Measurements from ENCODE around the gene HIF1A. TPM values are rescaled to one million over a fixed set of nuclear protein-coding genes. Genes with fewer than 3 reads are reported as not detected.

HIF1A gene
- total and polyA plus RNA-seq, 2 of the 13 experiments (the other 11 are each of a cell fraction or from before 2014, with no cell fraction given): 41.0 to 126 TPM

- CTCF ChIA-PET (ENCODE audit: low intra/inter-chr PET ratio, low total read pairs): no interaction called here
- FAIRE-seq (no peak), DNase-seq (ENCODE audit: low spot score) (no peak), ATAC-seq (no peak)
- H3K27ac ChIP-seq (ENCODE audit: extremely low read length, insufficient read depth, low read length): no peak overlapping the region
- WGBS (ENCODE audit: low lambda C conversion rate): 18% methylated on average over 6 of the region's 6 CpGs
- H3K27me3 ChIP-seq (ENCODE audit: control insufficient read depth in 1 of 2, insufficient read depth in 2 of 2, low read length in 2 of 2): no peaks in the 10 kb centered on the region; a peak in 1 of 5 replicates
- TF ChIP-seq SOX13 (IDR thresholded peaks at IDR 0.05): no peak
- TF ChIP-seq SOX13 (CRISPR knock-in tag; conservative IDR thresholded peaks at IDR 0.05 in 1 of 2, IDR thresholded peaks at IDR 0.05 in 1 of 2): peak in 1 of 2 experiments; percentile 11; a peak in 1 of 4 replicates
- no peak for TF ChIP-seq ZNF121 (CRISPR knock-in tag; IDR thresholded peaks at IDR 0.05)
- POLR2A ChIA-PET: interaction anchor here (1.0 kb wide), 1 partner anchor 63 kb away, joined by 5 read pairs; the partner anchor contains the start of gene SNAPC1
- H3K4me1 ChIP-seq (ENCODE audit: insufficient read depth, low read length): peaks cover 62% of the 10 kb centered on the region
- H4K20me1 ChIP-seq (ENCODE audit: insufficient read depth, low read length): peaks cover 73% of the 10 kb centered on the region
- H3K4me2 ChIP-seq (ENCODE audit: low read depth, low read length): peak overlapping the region; percentile 82
- BruUV-seq (replicated peaks): no TSS peak
- no peaks in the 10 kb centered on the region for H3K9me3 ChIP-seq (ENCODE audit: low read length)
- peaks cover 84% of the 10 kb centered on the region for H3K79me2 ChIP-seq (ENCODE audit: insufficient read depth, low read length)
- H3K4me3 ChIP-seq (replicated peaks in 1 of 3; ENCODE audit: insufficient read depth in 1 of 3, low read depth in 2 of 3, low read length in 3 of 3): peak overlapping the region; percentile 85 to 100 (median 97)
- intact Hi-C loops (cut with micrococcal nuclease; ENCODE audit: unreplicated experiment) (loop anchor here (5.0 kb wide), 2 partner anchors 33 to 237 kb away; no protein-coding TSS in a partner anchor), in situ Hi-C loops (cut with HindIII; ENCODE audit: extremely low pct_ligation_motif_present, low pct_unique_long_range_greater_than_20kb) (loop anchor here (5.0 to 10.0 kb wide), 2 partner anchors 94 to 137 kb away; no protein-coding TSS in a partner anchor)
- no peak overlapping the region for H2AFZ ChIP-seq (ENCODE audit: low read length)
- H3K36me3 ChIP-seq (replicated peaks in 1 of 2; ENCODE audit: control insufficient read depth in 1 of 2, insufficient read depth in 2 of 2, low read length in 2 of 2): no peaks in the 10 kb centered on the region
- H3K9ac ChIP-seq (ENCODE audit: insufficient read depth, low read depth, low read length): peak overlapping the region; percentile 93; the same call in 1 of the 2 replicates
Observed at GRCh38 chr14:61699027-61699426, 3.7 kb downstream of the HIF1A start.

DNA sequence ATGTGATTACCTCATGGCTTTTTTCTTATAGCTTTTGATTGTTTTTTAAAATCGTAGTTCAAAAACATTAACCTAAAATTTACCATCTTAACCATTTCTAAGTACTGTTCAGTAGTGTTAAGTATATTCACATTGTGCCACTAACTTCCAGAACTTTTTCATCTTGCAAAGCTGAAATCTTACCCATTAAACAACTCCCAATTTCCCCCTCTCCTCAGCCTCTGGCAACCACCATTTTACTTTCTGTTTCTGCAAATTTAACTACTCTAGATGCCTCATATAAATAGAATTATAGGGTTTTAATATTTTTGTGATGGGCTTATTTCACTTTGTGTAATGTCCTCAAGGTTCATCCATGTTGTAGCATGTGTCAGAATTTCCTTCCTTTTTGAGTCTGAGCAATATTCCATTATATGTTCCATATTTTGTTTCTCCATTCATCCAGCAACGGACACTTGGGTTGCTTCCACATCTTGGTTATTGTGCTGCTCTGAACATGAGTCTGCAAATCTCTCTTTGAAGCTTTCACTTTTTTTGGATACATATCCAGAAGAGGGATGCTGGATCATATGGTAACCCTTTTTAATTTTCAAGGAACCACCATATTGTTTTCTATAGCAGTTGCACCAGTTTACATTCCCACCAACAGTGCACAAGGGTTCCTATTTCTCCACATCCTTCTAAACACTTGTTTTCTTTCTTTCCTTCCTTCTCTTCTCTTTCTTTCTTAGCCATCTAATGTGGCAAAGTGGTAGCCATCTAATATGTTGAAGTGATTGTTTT lies 5.0 kb downstream of the HIF1A start:
- DNase-seq (ENCODE audit: low spot score) (no peak), ATAC-seq (no peak), FAIRE-seq (no peak)
- 0 out of 6 replicates have a peak overlapping the region, but pooled peaks of 1 of the 3 experiments have one; percentile 17 for H3K4me3 ChIP-seq (replicated peaks in 1 of 3; ENCODE audit: insufficient read depth in 1 of 3, low read depth in 2 of 3, low read length in 3 of 3)
- peaks cover 65% of the 10 kb centered on the region for H3K4me1 ChIP-seq (ENCODE audit: insufficient read depth, low read length)
- H3K27me3 ChIP-seq (ENCODE audit: control insufficient read depth in 1 of 2, insufficient read depth in 2 of 2, low read length in 2 of 2): no peaks in the 10 kb centered on the region; a peak in 1 of 5 replicates
- H3K9me3 ChIP-seq (ENCODE audit: low read length): no peaks in the 10 kb centered on the region
- in situ Hi-C loops (cut with HindIII; ENCODE audit: extremely low pct_ligation_motif_present, low pct_unique_long_range_greater_than_20kb) (no loop called here), intact Hi-C loops (cut with micrococcal nuclease; ENCODE audit: unreplicated experiment) (no loop called here)
- H3K27ac ChIP-seq (ENCODE audit: extremely low read length, insufficient read depth, low read length): no peak overlapping the region
- 0 out of 2 replicates have a peak overlapping the region, but pooled peaks have one; percentile 16 for H3K9ac ChIP-seq (ENCODE audit: insufficient read depth, low read depth, low read length)
- ChIA-PET POLR2A (interaction anchor here (1.0 kb wide), 1 partner anchor 62 kb away, joined by 3 read pairs; no protein-coding TSS in a partner anchor), CTCF (ENCODE audit: low intra/inter-chr PET ratio, low total read pairs) (no interaction called here)
- H2AFZ ChIP-seq (ENCODE audit: low read length): no peak overlapping the region
- H4K20me1 ChIP-seq (ENCODE audit: insufficient read depth, low read length): peaks cover 86% of the 10 kb centered on the region
- H3K36me3 ChIP-seq (replicated peaks in 1 of 2; ENCODE audit: control insufficient read depth in 1 of 2, insufficient read depth in 2 of 2, low read length in 2 of 2): no peaks in the 10 kb centered on the region
- WGBS (ENCODE audit: low lambda C conversion rate): 83% methylated on average over 2 of the region's 2 CpGs
- H3K4me2 ChIP-seq (ENCODE audit: low read depth, low read length): peak overlapping the region; percentile 82
- peaks cover 97% of the 10 kb centered on the region for H3K79me2 ChIP-seq (ENCODE audit: insufficient read depth, low read length)
- no TSS peak for BruUV-seq (replicated peaks)
- no peak for TF ChIP-seq MAFF (IDR thresholded peaks at IDR 0.05; ENCODE audit: low read depth, low read length)
- TF ChIP-seq BCL6 (CRISPR knock-in tag; IDR thresholded peaks at IDR 0.05): no peak
- no peak for TF ChIP-seq ZNF510 (CRISPR knock-in tag; IDR thresholded peaks at IDR 0.05; ENCODE audit: low read depth)
- TF ChIP-seq MYC (CRISPR knock-in tag; IDR thresholded peaks at IDR 0.05; ENCODE audit: borderline replicate concordance): no peak
- no peak for TF ChIP-seq RARG (CRISPR knock-in tag; IDR thresholded peaks at IDR 0.05; ENCODE audit: low read depth)
- TF ChIP-seq ELF4 (CRISPR knock-in tag; IDR thresholded peaks at IDR 0.05; ENCODE audit: borderline replicate concordance): 0 out of 2 replicates have a peak, but pooled peaks have one; percentile 43
- no peak for TF ChIP-seq NFATC3 (CRISPR knock-in tag; IDR thresholded peaks at IDR 0.05)
- TF ChIP-seq ZNF138 (CRISPR knock-in tag; IDR thresholded peaks at IDR 0.05; ENCODE audit: low read depth): no peak
- TF ChIP-seq, protein P1, sequence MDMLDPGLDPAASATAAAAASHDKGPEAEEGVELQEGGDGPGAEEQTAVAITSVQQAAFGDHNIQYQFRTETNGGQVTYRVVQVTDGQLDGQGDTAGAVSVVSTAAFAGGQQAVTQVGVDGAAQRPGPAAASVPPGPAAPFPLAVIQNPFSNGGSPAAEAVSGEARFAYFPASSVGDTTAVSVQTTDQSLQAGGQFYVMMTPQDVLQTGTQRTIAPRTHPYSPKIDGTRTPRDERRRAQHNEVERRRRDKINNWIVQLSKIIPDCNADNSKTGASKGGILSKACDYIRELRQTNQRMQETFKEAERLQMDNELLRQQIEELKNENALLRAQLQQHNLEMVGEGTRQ (IDR thresholded peaks at IDR 0.05; ENCODE audit: low read depth, low read length): no peak
- TF ChIP-seq, protein P1 (CRISPR knock-in tag; IDR thresholded peaks at IDR 0.05; ENCODE audit: borderline replicate concordance): no peak
- no peak for TF ChIP-seq ZSCAN30 (CRISPR knock-in tag; IDR thresholded peaks at IDR 0.05)
- TF ChIP-seq ZNF644 (CRISPR knock-in tag; IDR thresholded peaks at IDR 0.05; ENCODE audit: low read depth): 0 out of 2 replicates have a peak, but pooled peaks have one; percentile 34
- no peak for TF ChIP-seq FOXC1 (CRISPR knock-in tag; IDR thresholded peaks at IDR 0.05; ENCODE audit: borderline replicate concordance)

Measured in HepG2 (cell line).